ENCODE measurements around the gene ZNRF1. TPM values are rescaled to one million over a fixed set of nuclear protein-coding genes. Genes with fewer than 3 reads are reported as not detected.
A peak's percentile ranks its signal among the peaks of the same experiment; 100 is the strongest.

ZNRF1 gene
- total and polyA plus RNA-seq, 2 of the 13 experiments (the other 11 are each of a cell fraction or from before 2014, with no cell fraction given) = 43.9 to 58.7 TPM

GRCh38 chr16:75070012-75070841, 71.4 kb downstream of the ZNRF1 start (continued):
- TF ChIP-seq ZNF780A (CRISPR knock-in tag; IDR thresholded peaks at IDR 0.05) (no peak), PHF20 (CRISPR knock-in tag; IDR thresholded peaks at IDR 0.05) (0 out of 2 replicates have a peak, but pooled peaks have one; percentile 14), ZNF703 (CRISPR knock-in tag; IDR thresholded peaks at IDR 0.05; ENCODE audit: borderline replicate concordance) (no peak), ZNF773 (CRISPR knock-in tag; IDR thresholded peaks at IDR 0.05; ENCODE audit: borderline replicate concordance) (no peak), ZNF749 (CRISPR knock-in tag; IDR thresholded peaks at IDR 0.05; ENCODE audit: borderline replicate concordance) (no peak), MYC (CRISPR knock-in tag; IDR thresholded peaks at IDR 0.05; ENCODE audit: borderline replicate concordance) (no peak), ZNF33A (CRISPR knock-in tag; IDR thresholded peaks at IDR 0.05; ENCODE audit: borderline replicate concordance) (no peak), NFKB2 (CRISPR knock-in tag; IDR thresholded peaks at IDR 0.05; ENCODE audit: borderline replicate concordance) (no peak; the same call in 1 of the 2 replicates), ZNF256 (CRISPR knock-in tag; conservative IDR thresholded peaks at IDR 0.05) (no peak), SRSF9 (IDR thresholded peaks at IDR 0.05; ENCODE audit: borderline replicate concordance, insufficient read depth, low read depth, low read length, poor library complexity, severe bottlenecking) (no peak), ZNF550 (CRISPR knock-in tag; IDR thresholded peaks at IDR 0.05; ENCODE audit: borderline replicate concordance) (no peak), ZBTB39 (CRISPR knock-in tag; IDR thresholded peaks at IDR 0.05) (peak; percentile 92), ZNF468 (CRISPR knock-in tag; IDR thresholded peaks at IDR 0.05) (no peak), FOXA1 (IDR thresholded peaks at IDR 0.05) (peak; percentile 43; the same call in 1 of the 2 replicates), FOXA1 (CRISPR knock-in tag; IDR thresholded peaks at IDR 0.05) (peak; percentile 81), ZFP36L2 (CRISPR knock-in tag; IDR thresholded peaks at IDR 0.05) (no peak), ZNF878 (CRISPR knock-in tag; IDR thresholded peaks at IDR 0.05) (0 out of 2 replicates have a peak, but pooled peaks have one; percentile 78), NRL (CRISPR knock-in tag; IDR thresholded peaks at IDR 0.05; ENCODE audit: borderline replicate concordance) (no peak), ZC3H13 (CRISPR knock-in tag; IDR thresholded peaks at IDR 0.05) (no peak), POLR2AphosphoS2 (IDR thresholded peaks at IDR 0.05; ENCODE audit: low read depth, low read length) (no peak), ZNF263 (CRISPR knock-in tag; IDR thresholded peaks at IDR 0.05) (peak; percentile 53; the same call in 1 of the 2 replicates), SNRNP70 (IDR thresholded peaks at IDR 0.05; ENCODE audit: low read depth, low read length) (no peak), ZNF121 (CRISPR knock-in tag; IDR thresholded peaks at IDR 0.05) (no peak), GABPB1 (CRISPR knock-in tag; IDR thresholded peaks at IDR 0.05) (no peak)
- TF ChIP-seq, protein P1, sequence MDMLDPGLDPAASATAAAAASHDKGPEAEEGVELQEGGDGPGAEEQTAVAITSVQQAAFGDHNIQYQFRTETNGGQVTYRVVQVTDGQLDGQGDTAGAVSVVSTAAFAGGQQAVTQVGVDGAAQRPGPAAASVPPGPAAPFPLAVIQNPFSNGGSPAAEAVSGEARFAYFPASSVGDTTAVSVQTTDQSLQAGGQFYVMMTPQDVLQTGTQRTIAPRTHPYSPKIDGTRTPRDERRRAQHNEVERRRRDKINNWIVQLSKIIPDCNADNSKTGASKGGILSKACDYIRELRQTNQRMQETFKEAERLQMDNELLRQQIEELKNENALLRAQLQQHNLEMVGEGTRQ (IDR thresholded peaks at IDR 0.05; ENCODE audit: low read depth, low read length) = no peak
- TF ChIP-seq, protein P1 (CRISPR knock-in tag; IDR thresholded peaks at IDR 0.05; ENCODE audit: borderline replicate concordance) = no peak

All from HepG2 (cell line).